OCI-LY1 (cell line): ENCODE measurements around the gene WBP1L.

Source experiments
- EZH2 ChIP-seq: fragments of 200-600 bp; sonication (generic), shearing (Covaris generic); IDR thresholded peaks from 2 replicates; pipeline ENCODE4 v1.8.0; 2017; ENCODE audit warnings: borderline replicate concordance, mixed run types, mild to moderate bottlenecking, antibody characterized with exemption, low read length, moderate library complexity, mixed read lengths
- TF ChIP-seq, protein P1 (sequence below): fragments of 200-600 bp; sonication (generic), shearing (Covaris generic); IDR thresholded peaks from 2 replicates; pipeline ENCODE4 v1.5.1; 2017; ENCODE audit warnings: mild to moderate bottlenecking, antibody characterized with exemption, low read length, moderate library complexity, mixed read lengths

DNA sequence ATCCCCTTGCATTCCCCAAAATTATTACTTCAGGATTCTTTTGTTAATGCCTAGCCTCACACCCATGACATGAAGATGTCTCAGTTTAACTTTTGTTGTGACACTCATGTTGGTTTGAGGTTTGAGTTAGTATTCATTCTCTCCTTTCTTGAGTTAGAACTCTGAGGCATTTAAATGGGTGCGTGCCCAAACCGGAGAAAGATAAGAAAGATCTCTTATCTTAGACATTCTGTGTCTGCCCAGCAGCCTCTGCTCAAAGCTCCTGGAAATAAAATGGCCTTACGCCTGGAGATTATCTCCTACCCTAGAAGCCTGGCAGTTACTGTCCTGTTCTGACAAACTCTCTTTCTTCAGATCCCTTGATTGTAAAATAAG is 26.3 kb downstream of the WBP1L start:
- TF ChIP-seq, protein P1, sequence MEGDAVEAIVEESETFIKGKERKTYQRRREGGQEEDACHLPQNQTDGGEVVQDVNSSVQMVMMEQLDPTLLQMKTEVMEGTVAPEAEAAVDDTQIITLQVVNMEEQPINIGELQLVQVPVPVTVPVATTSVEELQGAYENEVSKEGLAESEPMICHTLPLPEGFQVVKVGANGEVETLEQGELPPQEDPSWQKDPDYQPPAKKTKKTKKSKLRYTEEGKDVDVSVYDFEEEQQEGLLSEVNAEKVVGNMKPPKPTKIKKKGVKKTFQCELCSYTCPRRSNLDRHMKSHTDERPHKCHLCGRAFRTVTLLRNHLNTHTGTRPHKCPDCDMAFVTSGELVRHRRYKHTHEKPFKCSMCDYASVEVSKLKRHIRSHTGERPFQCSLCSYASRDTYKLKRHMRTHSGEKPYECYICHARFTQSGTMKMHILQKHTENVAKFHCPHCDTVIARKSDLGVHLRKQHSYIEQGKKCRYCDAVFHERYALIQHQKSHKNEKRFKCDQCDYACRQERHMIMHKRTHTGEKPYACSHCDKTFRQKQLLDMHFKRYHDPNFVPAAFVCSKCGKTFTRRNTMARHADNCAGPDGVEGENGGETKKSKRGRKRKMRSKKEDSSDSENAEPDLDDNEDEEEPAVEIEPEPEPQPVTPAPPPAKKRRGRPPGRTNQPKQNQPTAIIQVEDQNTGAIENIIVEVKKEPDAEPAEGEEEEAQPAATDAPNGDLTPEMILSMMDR, result no peak
- TF ChIP-seq EZH2, result no peak
